HepG2 (cell line): ENCODE data around the gene RCCD1. TPM values are rescaled to one million over a fixed set of nuclear protein-coding genes. Genes with fewer than 3 reads are reported as not detected.

Experiments
- DNMT1 ChIP-seq: sonication (generic); formaldehyde crosslinking; IDR thresholded peaks from 2 replicates; pipeline ENCODE4 v1.5.1; 2020; ENCODE audit warnings: mild to moderate bottlenecking, missing genetic modification reagents
- GFI1 ChIP-seq: sonication (generic); formaldehyde crosslinking; IDR thresholded peaks from 2 replicates; pipeline ENCODE4 v1.5.0; 2020; ENCODE audit warnings: missing genetic modification reagents, mild to moderate bottlenecking, borderline replicate concordance
- GPN1 ChIP-seq: sonication (generic); formaldehyde crosslinking; IDR thresholded peaks from 2 replicates; pipeline ENCODE4 v1.5.1; 2020; ENCODE audit warnings: missing genetic modification reagents, borderline replicate concordance
- HDAC2 ChIP-seq: sonication (generic); formaldehyde crosslinking; IDR thresholded peaks from 2 replicates; pipeline ENCODE4 v1.4.0; 2020; ENCODE audit warnings: missing genetic modification reagents
- IKZF4 ChIP-seq: sonication (generic); formaldehyde crosslinking; IDR thresholded peaks from 2 replicates; pipeline ENCODE4 v1.5.1; 2020; ENCODE audit warnings: borderline replicate concordance, mild to moderate bottlenecking, low read depth, missing genetic modification reagents; ENCODE audit errors: not compliant biosample characterization
- ISL2 ChIP-seq: sonication (generic); formaldehyde crosslinking; IDR thresholded peaks from 2 replicates; pipeline ENCODE4 v1.5.0; 2020; ENCODE audit warnings: missing genetic modification reagents
- JDP2 ChIP-seq: sonication (generic); formaldehyde crosslinking; IDR thresholded peaks from 2 replicates; pipeline ENCODE4 v1.8.1; 2022; ENCODE audit warnings: missing genetic modification reagents, borderline replicate concordance
- MIER3 ChIP-seq: IDR thresholded peaks from 2 replicates; pipeline ENCODE4 v1.6.1; 2016; ENCODE audit warnings: missing compliant biosample characterization, borderline replicate concordance
- SP4 ChIP-seq: sonication (generic); formaldehyde crosslinking; IDR thresholded peaks from 2 replicates; pipeline ENCODE4 v1.8.1; 2023; ENCODE audit warnings: mild to moderate bottlenecking, missing genetic modification reagents
- SRF ChIP-seq: IDR thresholded peaks from 2 replicates; pipeline ENCODE4 v1.6.1; 2011; ENCODE audit warnings: mild to moderate bottlenecking, low read depth, low read length, moderate library complexity
- TEAD3 ChIP-seq: optimal IDR thresholded peaks from 2 replicates; pipeline ENCODE3; 2016; ENCODE audit warnings: borderline replicate concordance
- YEATS4 ChIP-seq: sonication (generic); formaldehyde crosslinking; IDR thresholded peaks from 2 replicates; pipeline ENCODE4 v1.4.0; 2020; ENCODE audit warnings: missing genetic modification reagents, borderline replicate concordance
- ZNF570 ChIP-seq: sonication (generic); formaldehyde crosslinking; IDR thresholded peaks from 2 replicates; pipeline ENCODE4 v1.4.0; 2020; ENCODE audit warnings: mild to moderate bottlenecking, missing genetic modification reagents, borderline replicate concordance
- ZNF724P ChIP-seq: sonication (generic); formaldehyde crosslinking; IDR thresholded peaks from 2 replicates; pipeline ENCODE4 v1.8.0; 2022; ENCODE audit warnings: missing genetic modification reagents, borderline replicate concordance
- ZNF749 ChIP-seq: sonication (generic); formaldehyde crosslinking; IDR thresholded peaks from 2 replicates; pipeline ENCODE4 v1.8.0; 2022; ENCODE audit warnings: mild to moderate bottlenecking, missing genetic modification reagents, moderate library complexity, borderline replicate concordance
- polyA plus RNA-seq, 8 experiments: library from polyadenylated mRNA; depleted of rRNA in 3 of 8; stranded (reverse) in 7 of 8; unstranded in 1 of 8; fragments of >200 nt; fragmentation: Illumina TruSeq in 4 of 8; extraction: Trizol in 4 of 8; gene quantifications; 2 replicates each; pipeline versions ENCODE4 v1.2.1 to v1.2.3, GENCODE V29; 2011 to 2016; ENCODE audit warnings: low read depth in 4 of 8, missing spikeins in 1 of 8, mixed read lengths in 1 of 8; ENCODE audit not compliant: insufficient read depth in 1 of 8
- total RNA-seq, 5 experiments: library from RNA; depleted of rRNA; stranded (reverse); fragments of >200 nt; fragmentation: Illumina TruSeq; extraction: Trizol; gene quantifications; 2 replicates each; pipeline ENCODE4 v1.2.3, GENCODE V29; 2016; ENCODE audit warnings: low read depth in 1 of 5
- TF ChIP-seq, protein P1 (sequence below): sonication (generic); formaldehyde crosslinking; IDR thresholded peaks from 2 replicates; pipeline ENCODE4 v1.4.0; 2020; ENCODE audit warnings: missing genetic modification reagents
- TF ChIP-seq, protein P2 (sequence below): sonication (generic); formaldehyde crosslinking; IDR thresholded peaks from 2 replicates; pipeline ENCODE4 v1.8.0; 2022; ENCODE audit warnings: missing genetic modification reagents, mild to moderate bottlenecking, borderline replicate concordance
- TF ChIP-seq, protein P3 (sequence below), 2 experiments: sonication (generic) in 1 of 2; formaldehyde crosslinking in 1 of 2; IDR thresholded peaks; 2 replicates each; pipeline versions ENCODE4 v1.5.1 to v1.6.1; 2011 to 2020; ENCODE audit warnings: borderline replicate concordance in 1 of 2, low read depth in 1 of 2, low read length in 1 of 2, mild to moderate bottlenecking in 1 of 2, missing genetic modification reagents in 1 of 2, moderate library complexity in 1 of 2
- TF ChIP-seq, protein P4 (sequence below): sonication (generic); formaldehyde crosslinking; IDR thresholded peaks from 2 replicates; pipeline ENCODE4 v1.5.0; 2020; ENCODE audit warnings: mild to moderate bottlenecking, missing genetic modification reagents
- TF ChIP-seq, protein P5 (sequence below): sonication (generic); formaldehyde crosslinking; IDR thresholded peaks from 2 replicates; pipeline ENCODE4 v1.4.0; 2020; ENCODE audit warnings: mild to moderate bottlenecking, missing genetic modification reagents

Gene RCCD1
- total and polyA plus RNA-seq, 2 of the 13 experiments (the other 11 are each of a cell fraction or from before 2014, with no cell fraction given), result 14.1 to 15.1 TPM

DNA sequence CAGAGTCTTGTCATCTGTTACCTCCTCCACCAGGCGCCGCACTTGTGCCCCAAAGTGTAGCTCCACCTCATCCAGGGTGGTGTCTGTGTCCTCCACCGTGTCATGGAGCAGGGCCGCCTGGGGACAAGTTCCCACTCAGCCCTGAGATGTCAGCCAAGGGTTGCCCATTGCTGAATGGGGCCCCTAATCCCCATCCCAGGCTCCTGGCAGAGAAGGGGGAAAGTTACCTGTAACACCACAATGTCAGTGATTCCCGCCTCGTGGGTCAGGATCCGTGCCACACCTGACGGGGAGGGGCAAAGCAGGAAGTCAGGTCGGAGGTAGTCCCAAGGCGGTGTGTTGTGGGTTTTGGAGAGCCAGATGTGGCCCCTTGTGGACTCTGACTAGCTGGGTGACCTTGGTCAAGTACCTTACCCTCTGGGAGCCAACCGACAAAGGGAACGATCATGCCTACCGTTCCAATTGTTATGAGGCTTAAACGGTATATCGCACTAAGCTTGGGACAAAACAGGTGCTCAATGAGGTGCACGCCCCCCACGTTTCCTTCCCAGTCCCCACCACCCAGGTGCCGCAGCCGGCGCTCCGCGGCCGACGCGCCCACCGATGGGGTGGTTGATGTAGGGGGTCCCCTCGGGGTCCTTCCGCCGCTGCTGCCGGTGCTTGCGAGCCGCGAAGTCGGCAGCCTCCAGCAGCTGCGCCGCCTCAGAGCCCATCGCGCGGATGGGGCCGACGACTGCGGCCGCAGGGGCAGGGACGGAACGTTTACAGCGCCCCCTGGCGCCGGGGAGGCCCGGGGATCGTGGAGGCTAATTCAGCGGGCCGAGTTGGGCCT lies 22.6 kb upstream of the RCCD1 start, which contains the start of gene HDDC3 (continued):
- TF ChIP-seq, protein P1, sequence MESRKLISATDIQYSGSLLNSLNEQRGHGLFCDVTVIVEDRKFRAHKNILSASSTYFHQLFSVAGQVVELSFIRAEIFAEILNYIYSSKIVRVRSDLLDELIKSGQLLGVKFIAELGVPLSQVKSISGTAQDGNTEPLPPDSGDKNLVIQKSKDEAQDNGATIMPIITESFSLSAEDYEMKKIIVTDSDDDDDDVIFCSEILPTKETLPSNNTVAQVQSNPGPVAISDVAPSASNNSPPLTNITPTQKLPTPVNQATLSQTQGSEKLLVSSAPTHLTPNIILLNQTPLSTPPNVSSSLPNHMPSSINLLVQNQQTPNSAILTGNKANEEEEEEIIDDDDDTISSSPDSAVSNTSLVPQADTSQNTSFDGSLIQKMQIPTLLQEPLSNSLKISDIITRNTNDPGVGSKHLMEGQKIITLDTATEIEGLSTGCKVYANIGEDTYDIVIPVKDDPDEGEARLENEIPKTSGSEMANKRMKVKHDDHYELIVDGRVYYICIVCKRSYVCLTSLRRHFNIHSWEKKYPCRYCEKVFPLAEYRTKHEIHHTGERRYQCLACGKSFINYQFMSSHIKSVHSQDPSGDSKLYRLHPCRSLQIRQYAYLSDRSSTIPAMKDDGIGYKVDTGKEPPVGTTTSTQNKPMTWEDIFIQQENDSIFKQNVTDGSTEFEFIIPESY (CRISPR knock-in tag), result peak; percentile 10; the same call in 1 of the 2 replicates
- TF ChIP-seq DNMT1 (0 out of 2 replicates have a peak, but pooled peaks have one; percentile 43), GPN1 (CRISPR knock-in tag) (no peak), ZNF749 (CRISPR knock-in tag) (no peak), MIER3 (peak; percentile 23; the same call in 1 of the 2 replicates), YEATS4 (peak; percentile 90; the same call in 1 of the 2 replicates), JDP2 (CRISPR knock-in tag) (no peak), IKZF4 (no peak), SP4 (peak; percentile 55; the same call in 1 of the 2 replicates), ZNF724P (CRISPR knock-in tag) (no peak), GFI1 (CRISPR knock-in tag) (no peak), ISL2 (CRISPR knock-in tag) (peak; percentile 78), ZNF570 (CRISPR knock-in tag) (no peak), TEAD3 (peak; percentile 83), SRF (no peak), HDAC2 (CRISPR knock-in tag) (peak; percentile 46)
- TF ChIP-seq, protein P2, sequence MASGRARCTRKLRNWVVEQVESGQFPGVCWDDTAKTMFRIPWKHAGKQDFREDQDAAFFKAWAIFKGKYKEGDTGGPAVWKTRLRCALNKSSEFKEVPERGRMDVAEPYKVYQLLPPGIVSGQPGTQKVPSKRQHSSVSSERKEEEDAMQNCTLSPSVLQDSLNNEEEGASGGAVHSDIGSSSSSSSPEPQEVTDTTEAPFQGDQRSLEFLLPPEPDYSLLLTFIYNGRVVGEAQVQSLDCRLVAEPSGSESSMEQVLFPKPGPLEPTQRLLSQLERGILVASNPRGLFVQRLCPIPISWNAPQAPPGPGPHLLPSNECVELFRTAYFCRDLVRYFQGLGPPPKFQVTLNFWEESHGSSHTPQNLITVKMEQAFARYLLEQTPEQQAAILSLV, result peak; percentile 85; the same call in 1 of the 2 replicates
- TF ChIP-seq, protein P3, sequence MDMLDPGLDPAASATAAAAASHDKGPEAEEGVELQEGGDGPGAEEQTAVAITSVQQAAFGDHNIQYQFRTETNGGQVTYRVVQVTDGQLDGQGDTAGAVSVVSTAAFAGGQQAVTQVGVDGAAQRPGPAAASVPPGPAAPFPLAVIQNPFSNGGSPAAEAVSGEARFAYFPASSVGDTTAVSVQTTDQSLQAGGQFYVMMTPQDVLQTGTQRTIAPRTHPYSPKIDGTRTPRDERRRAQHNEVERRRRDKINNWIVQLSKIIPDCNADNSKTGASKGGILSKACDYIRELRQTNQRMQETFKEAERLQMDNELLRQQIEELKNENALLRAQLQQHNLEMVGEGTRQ (IDR thresholded peaks at IDR 0.05; ENCODE audit: low read depth, low read length), result no peak
- TF ChIP-seq, protein P3 (CRISPR knock-in tag; IDR thresholded peaks at IDR 0.05; ENCODE audit: borderline replicate concordance), result no peak; the same call in 1 of the 2 replicates
- TF ChIP-seq, protein P4, sequence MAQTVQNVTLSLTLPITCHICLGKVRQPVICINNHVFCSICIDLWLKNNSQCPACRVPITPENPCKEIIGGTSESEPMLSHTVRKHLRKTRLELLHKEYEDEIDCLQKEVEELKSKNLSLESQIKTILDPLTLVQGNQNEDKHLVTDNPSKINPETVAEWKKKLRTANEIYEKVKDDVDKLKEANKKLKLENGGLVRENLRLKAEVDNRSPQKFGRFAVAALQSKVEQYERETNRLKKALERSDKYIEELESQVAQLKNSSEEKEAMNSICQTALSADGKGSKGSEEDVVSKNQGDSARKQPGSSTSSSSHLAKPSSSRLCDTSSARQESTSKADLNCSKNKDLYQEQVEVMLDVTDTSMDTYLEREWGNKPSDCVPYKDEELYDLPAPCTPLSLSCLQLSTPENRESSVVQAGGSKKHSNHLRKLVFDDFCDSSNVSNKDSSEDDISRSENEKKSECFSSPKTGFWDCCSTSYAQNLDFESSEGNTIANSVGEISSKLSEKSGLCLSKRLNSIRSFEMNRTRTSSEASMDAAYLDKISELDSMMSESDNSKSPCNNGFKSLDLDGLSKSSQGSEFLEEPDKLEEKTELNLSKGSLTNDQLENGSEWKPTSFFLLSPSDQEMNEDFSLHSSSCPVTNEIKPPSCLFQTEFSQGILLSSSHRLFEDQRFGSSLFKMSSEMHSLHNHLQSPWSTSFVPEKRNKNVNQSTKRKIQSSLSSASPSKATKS (CRISPR knock-in tag), result no peak
- TF ChIP-seq, protein P5, sequence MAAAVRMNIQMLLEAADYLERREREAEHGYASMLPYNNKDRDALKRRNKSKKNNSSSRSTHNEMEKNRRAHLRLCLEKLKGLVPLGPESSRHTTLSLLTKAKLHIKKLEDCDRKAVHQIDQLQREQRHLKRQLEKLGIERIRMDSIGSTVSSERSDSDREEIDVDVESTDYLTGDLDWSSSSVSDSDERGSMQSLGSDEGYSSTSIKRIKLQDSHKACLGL (CRISPR knock-in tag), result peak; percentile 81
